Measurements from ENCODE around the gene SHROOM2.

The SHROOM2 gene

GRCh38 chrX:9937761-9938160, 151.5 kb downstream of the SHROOM2 start:
- no peak for FAIRE-seq

GRCh38 chrX:9938516-9938915, 152.3 kb downstream of the SHROOM2 start:
- DNase-seq (ENCODE audit: low spot score) (no peak), FAIRE-seq (no peak)

More at GRCh38 chrX:9937761-9938160, 151.5 kb downstream of the SHROOM2 start:
- no peak for DNase-seq (ENCODE audit: low spot score)

GRCh38 chrX:9940421-9940820, 154.2 kb downstream of the SHROOM2 start:
- DNase-seq (ENCODE audit: low spot score), result peak; percentile 75
- FAIRE-seq, result peak; percentile 93

- no peak for DNase-seq (ENCODE audit: low spot score)
- FAIRE-seq, result no peak
These were observed 155.9 kb downstream of the SHROOM2 start for GRCh38 chrX:9942086-9942485.

GRCh38 chrX:9943420-9943819, 157.2 kb downstream of the SHROOM2 start:
- no peak for DNase-seq (ENCODE audit: low spot score)
- no peak for FAIRE-seq

GRCh38 chrX:9947131-9947794, 161.0 kb downstream of the SHROOM2 start:
- FAIRE-seq (no peak), DNase-seq (ENCODE audit: low spot score) (no peak)

GRCh38 chrX:9948406-9948805, 162.2 kb downstream of the SHROOM2 start:
- DNase-seq (ENCODE audit: low spot score), result no peak

GRCh38 chrX:9952300-9952699, 166.1 kb downstream of the SHROOM2 start:
- DNase-seq (ENCODE audit: low spot score), result no peak
- no peak for FAIRE-seq

More at GRCh38 chrX:9948406-9948805, 162.2 kb downstream of the SHROOM2 start:
- no peak for FAIRE-seq

GRCh38 chrX:9953396-9953795, 167.2 kb downstream of the SHROOM2 start:
- FAIRE-seq (no peak), DNase-seq (ENCODE audit: low spot score) (no peak)

GRCh38 chrX:9955506-9955905, 169.3 kb downstream of the SHROOM2 start:
- DNase-seq (ENCODE audit: low spot score), result no peak
- no peak for FAIRE-seq

GRCh38 chrX:9957743-9958142, 171.5 kb downstream of the SHROOM2 start:
- FAIRE-seq, result no peak
- DNase-seq (ENCODE audit: low spot score), result no peak

GRCh38 chrX:9958183-9958582, 172.0 kb downstream of the SHROOM2 start:
- no peak for DNase-seq (ENCODE audit: low spot score)
- FAIRE-seq, result no peak

GRCh38 chrX:9961750-9962149, 175.5 kb downstream of the SHROOM2 start:
- DNase-seq (ENCODE audit: low spot score), result no peak
- FAIRE-seq, result no peak

- FAIRE-seq, result no peak
These were observed 180.7 kb downstream of the SHROOM2 start, which contains the start of gene CLDN34 for GRCh38 chrX:9966775-9967408. CLDN34 (plus strand) TSS chrX:9967358; CDS start chrX:9967358, 0 bp downstream.

GRCh38 chrX:9977635-9978034, 191.4 kb downstream of the SHROOM2 start:
- FAIRE-seq (no peak), DNase-seq (ENCODE audit: low spot score) (no peak)

More at GRCh38 chrX:9966775-9967408, 180.7 kb downstream of the SHROOM2 start, which contains the start of gene CLDN34:
- DNase-seq (ENCODE audit: low spot score), result no peak

- no peak for FAIRE-seq
- no peak for DNase-seq (ENCODE audit: low spot score)
These were observed 194.2 kb downstream of the SHROOM2 start for GRCh38 chrX:9980401-9980800.

GRCh38 chrX:9980927-9981326, 194.7 kb downstream of the SHROOM2 start:
- FAIRE-seq, result no peak
- DNase-seq (ENCODE audit: low spot score), result no peak

- no peak for DNase-seq (ENCODE audit: low spot score)
- no peak for FAIRE-seq
These were observed 197.2 kb downstream of the SHROOM2 start for GRCh38 chrX:9983441-9983840.

GRCh38 chrX:9983846-9984245, 197.6 kb downstream of the SHROOM2 start:
- DNase-seq (ENCODE audit: low spot score) (no peak), FAIRE-seq (no peak)

GRCh38 chrX:9988762-9989161, 202.5 kb downstream of the SHROOM2 start:
- DNase-seq (ENCODE audit: low spot score) (peak; percentile 8), FAIRE-seq (peak; percentile 58)

- no peak for DNase-seq (ENCODE audit: low spot score)
- no peak for FAIRE-seq
These were observed 205.8 kb downstream of the SHROOM2 start for GRCh38 chrX:9992061-9992460.

- FAIRE-seq, result no peak
- DNase-seq (ENCODE audit: low spot score), result no peak
These were observed 206.5 kb downstream of the SHROOM2 start for GRCh38 chrX:9992724-9993123.

- FAIRE-seq, result peak; percentile 22
- DNase-seq (ENCODE audit: low spot score), result peak; percentile 51
These were observed 209.7 kb downstream of the SHROOM2 start for GRCh38 chrX:9995855-9996339.
